22Rv1 (cell line): ENCODE results near the gene TMEM129.

Experiments used
- CTCF ChIP-seq: fragments of 450-650 bp; IDR thresholded peaks from 2 replicates; pipeline ENCODE4 v1.5.1; 2017; ENCODE audit warnings: mild to moderate bottlenecking
- ZFX ChIP-seq: fragments of 450-650 bp; IDR thresholded peaks from 2 replicates; pipeline ENCODE4 v1.6.1; 2017; ENCODE audit warnings: antibody characterized with exemption, borderline replicate concordance

DNA sequence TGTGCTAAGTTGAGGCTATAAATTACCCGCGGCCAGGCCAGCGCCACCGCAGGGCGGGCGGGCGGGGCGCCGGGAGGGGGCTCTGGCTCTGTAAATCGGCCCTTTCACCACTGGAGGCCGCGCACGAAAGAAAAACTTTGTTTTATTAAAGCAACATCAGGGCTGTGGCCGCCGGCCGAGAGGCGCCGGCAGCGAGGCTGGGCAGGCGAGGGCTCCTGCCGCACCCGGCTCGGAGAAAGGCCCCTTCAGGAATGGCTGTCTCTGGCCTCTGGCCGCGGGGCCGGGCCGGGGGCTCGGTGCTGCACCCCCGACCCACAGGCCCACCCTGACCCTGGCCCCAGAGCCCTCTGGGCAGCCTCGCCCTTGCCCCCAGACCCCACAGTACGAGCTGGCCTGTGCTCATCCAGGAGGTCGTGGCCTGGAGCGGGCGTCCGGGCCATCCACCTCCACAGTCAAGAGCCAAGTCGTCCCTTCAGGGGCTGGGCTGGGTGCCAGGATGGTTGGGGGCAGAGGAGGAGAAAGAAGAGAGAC lies 42.5 kb upstream of the TMEM129 start:
- TF ChIP-seq CTCF (peak; percentile 17), ZFX (no peak)
